ENCODE data around the gene TXNDC2.

TXNDC2 gene

DNA sequence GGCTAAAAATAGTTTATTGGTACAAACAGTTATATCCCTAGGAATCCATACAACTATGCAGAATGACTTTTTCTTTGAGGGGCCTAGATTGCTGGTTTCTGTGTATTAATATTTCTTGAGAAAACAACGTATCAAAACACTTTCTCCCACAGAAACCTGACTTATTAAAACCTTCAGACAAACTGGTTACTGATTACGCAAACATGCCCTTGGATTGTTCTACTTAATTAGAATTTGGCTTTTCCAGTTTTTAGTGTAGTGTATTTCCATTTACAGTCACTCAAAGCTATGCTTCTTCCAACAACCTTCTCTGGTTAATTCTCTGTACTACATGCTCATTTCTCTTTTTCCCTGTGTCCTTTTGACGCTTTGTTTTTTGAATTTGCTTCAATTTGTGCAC is 48.1 kb downstream of the TXNDC2 start:
- no peak for DNase-seq (ENCODE audit: low spot score)

DNA sequence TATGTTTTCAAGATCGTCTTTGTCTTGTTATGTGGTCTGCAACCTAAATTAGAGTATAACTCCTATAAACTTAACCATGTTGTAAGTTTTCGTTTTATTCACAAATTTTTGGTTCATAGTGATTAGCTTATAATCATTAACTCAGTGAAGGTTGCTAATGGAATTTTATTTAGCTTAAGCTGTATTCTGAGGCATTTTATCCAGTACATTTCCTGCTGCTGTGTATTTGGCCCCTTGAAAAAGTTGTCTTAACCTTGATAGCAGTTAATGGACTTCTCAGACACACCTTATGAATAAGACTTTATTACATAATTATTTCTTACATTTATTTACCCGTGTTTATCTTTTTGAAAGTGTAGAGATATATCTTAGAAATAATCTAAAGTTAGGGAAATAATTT is 48.5 kb downstream of the TXNDC2 start:
- no peak for DNase-seq (ENCODE audit: low spot score)

Data from LoVo (cell line).